Brain microvascular endothelial cell (primary cell): Measurements from ENCODE around the gene TMA7B.

Experiments used
- DNase-seq: peaks from one replicate; pipeline ENCODE4 v3.0.0-alpha.2; 2020
- H3K27ac ChIP-seq: fragments of 250-450 bp; sonication (Bioruptor Pico); 2 replicates; pipeline ENCODE4 v1.5.1; 2020; ENCODE audit warnings: mild to moderate bottlenecking, moderate library complexity
- H3K27me3 ChIP-seq: fragments of 250-450 bp; sonication (Bioruptor Pico); replicated peaks from 2 replicates; pipeline ENCODE4 v1.5.1; 2020; ENCODE audit warnings: mild to moderate bottlenecking
- H3K36me3 ChIP-seq: fragments of 250-450 bp; sonication (Bioruptor Pico); replicated peaks from 2 replicates; pipeline ENCODE4 v1.5.1; 2020; ENCODE audit warnings: mild to moderate bottlenecking
- H3K4me3 ChIP-seq: 2 replicates; pipeline ENCODE4 v1.5.1; 2011; ENCODE audit warnings: low read depth, mild to moderate bottlenecking, control low read depth, low read length, moderate library complexity
- CTCF ChIP-seq: IDR thresholded peaks from 2 replicates; pipeline ENCODE4 v1.5.1; 2011; ENCODE audit warnings: low read depth, mild to moderate bottlenecking, moderate library complexity, low read length, control low read depth, inconsistent platforms; ENCODE audit errors: missing control alignments
- in situ Hi-C: cut with HindIII; loops from 2 replicates; pipeline ENCODE4 v1.10.0; 2017; ENCODE audit warnings: low sequenced_read_pairs, low pct_ligation_motif_present

The TMA7B gene

GRCh38 chr22:39924286-39924685 lies 35.9 kb upstream of the TMA7B start:
- DNase-seq: no peak
- no peak overlapping the region for H3K27ac ChIP-seq
- H3K36me3 ChIP-seq: no peaks in the 10 kb centered on the region
- no peak for TF ChIP-seq CTCF
- H3K27me3 ChIP-seq: peaks cover 29% of the 10 kb centered on the region
- in situ Hi-C loops: no loop called here
- no peak overlapping the region for H3K4me3 ChIP-seq

- peaks cover 28% of the 10 kb centered on the region for H3K27me3 ChIP-seq
- H3K4me3 ChIP-seq: no peak overlapping the region
- in situ Hi-C loops: no loop called here
Measured at GRCh38 chr22:39925273-39925672, 34.9 kb upstream of the TMA7B start.

GRCh38 chr22:39925909-39926679 lies 34.1 kb upstream of the TMA7B start:
- Histone ChIP-seq H3K27ac (no peak overlapping the region), H3K27me3 (peaks cover 30% of the 10 kb centered on the region), H3K36me3 (no peaks in the 10 kb centered on the region), H3K4me3 (no peak overlapping the region)
- TF ChIP-seq CTCF: no peak
- no peak for DNase-seq
- in situ Hi-C loops: no loop called here

More at GRCh38 chr22:39925273-39925672, 34.9 kb upstream of the TMA7B start:
- Histone ChIP-seq H3K36me3 (no peaks in the 10 kb centered on the region), H3K27ac (no peak overlapping the region)
- no peak for DNase-seq
- no peak for TF ChIP-seq CTCF

GRCh38 chr22:39926753-39927152 lies 33.4 kb upstream of the TMA7B start:
- no peak for TF ChIP-seq CTCF
- Histone ChIP-seq H3K36me3 (no peaks in the 10 kb centered on the region), H3K27me3 (peaks cover 30% of the 10 kb centered on the region), H3K4me3 (no peak overlapping the region), H3K27ac (no peak overlapping the region)
- DNase-seq: no peak
- in situ Hi-C loops: no loop called here

GRCh38 chr22:39927544-39927943 lies 32.7 kb upstream of the TMA7B start:
- DNase-seq: no peak
- Histone ChIP-seq H3K4me3 (no peak overlapping the region), H3K27ac (no peak overlapping the region), H3K27me3 (peaks cover 30% of the 10 kb centered on the region), H3K36me3 (no peaks in the 10 kb centered on the region)
- TF ChIP-seq CTCF: peak; percentile 46
- in situ Hi-C loops: no loop called here
